Astrocyte (in vitro differentiated cells and primary cell): Measurements from ENCODE around the gene RSAD1. TPM values are rescaled to one million over a fixed set of nuclear protein-coding genes. Genes with fewer than 3 reads are reported as not detected.

Experiments used
- DNase-seq: peaks from one replicate; pipeline ENCODE4 v3.0.0-alpha.2; 2010; ENCODE audit warnings: low read depth
- FAIRE-seq: peaks from 2 replicates; lab custom pipeline; 2011; peaks lifted over from hg19 to GRCh38; lab: Jason Lieb, UNC
- H2AFZ ChIP-seq: 2 replicates; pipeline ENCODE4 v1.6.0; 2012; ENCODE audit warnings: low read depth, low read length, inconsistent platforms
- H3K27ac ChIP-seq: 2 replicates; pipeline ENCODE4 v1.5.1; 2011; ENCODE audit warnings: low read depth, low read length, inconsistent platforms
- H3K27me3 ChIP-seq: 2 replicates; pipeline ENCODE4 v1.6.0; 2011; ENCODE audit warnings: low read length, inconsistent platforms; ENCODE audit not compliant: insufficient read depth
- H3K36me3 ChIP-seq: 2 replicates; pipeline ENCODE4 v1.5.1; 2011; ENCODE audit warnings: low read length, inconsistent platforms; ENCODE audit not compliant: insufficient read depth
- H3K4me1 ChIP-seq: 2 replicates; pipeline ENCODE4 v1.5.1; 2011; ENCODE audit warnings: low read length, inconsistent platforms; ENCODE audit not compliant: insufficient read depth
- H3K4me2 ChIP-seq: 2 replicates; pipeline ENCODE4 v1.6.0; 2012; ENCODE audit warnings: low read length, inconsistent platforms
- H3K4me3 ChIP-seq: 2 replicates; pipeline ENCODE4 v1.5.1; 2011; ENCODE audit warnings: low read depth, mild to moderate bottlenecking, low read length, inconsistent platforms; ENCODE audit not compliant: insufficient read depth
- H3K79me2 ChIP-seq: 2 replicates; pipeline ENCODE4 v1.6.0; 2012; ENCODE audit warnings: mild to moderate bottlenecking, low read length, inconsistent platforms; ENCODE audit not compliant: insufficient read depth
- H3K9ac ChIP-seq: 2 replicates; pipeline ENCODE4 v1.6.0; 2012; ENCODE audit warnings: mild to moderate bottlenecking, low read length, inconsistent platforms
- H3K9me3 ChIP-seq: 2 replicates; pipeline ENCODE4 v1.5.1; 2012; ENCODE audit warnings: low read depth, mild to moderate bottlenecking, low read length, inconsistent platforms; ENCODE audit not compliant: insufficient read depth
- H4K20me1 ChIP-seq: 2 replicates; pipeline ENCODE4 v1.6.0; 2012; ENCODE audit warnings: low read length, inconsistent platforms; ENCODE audit not compliant: insufficient read depth
- H3K27ac Mint-ChIP-seq: one replicate; pipeline ENCODE4 v1.8.0; 2021; ENCODE audit warnings: mild to moderate bottlenecking, mixed read lengths; ENCODE audit not compliant: unreplicated experiment
- H3K27me3 Mint-ChIP-seq: one replicate; pipeline ENCODE4 v1.8.0; 2021; ENCODE audit warnings: low read depth, mixed read lengths; ENCODE audit not compliant: unreplicated experiment
- H3K36me3 Mint-ChIP-seq: one replicate; pipeline ENCODE4 v1.8.0; 2021; ENCODE audit warnings: low read depth, mixed read lengths; ENCODE audit not compliant: unreplicated experiment
- H3K4me1 Mint-ChIP-seq: one replicate; pipeline ENCODE4 v1.8.0; 2021; ENCODE audit warnings: low read depth, mixed read lengths; ENCODE audit not compliant: unreplicated experiment
- H3K4me3 Mint-ChIP-seq: one replicate; pipeline ENCODE4 v1.8.0; 2021; ENCODE audit warnings: mild to moderate bottlenecking, moderate library complexity, mixed read lengths; ENCODE audit not compliant: unreplicated experiment
- H3K9me3 Mint-ChIP-seq: one replicate; pipeline ENCODE4 v1.8.0; 2021; ENCODE audit warnings: mild to moderate bottlenecking, mixed read lengths; ENCODE audit not compliant: unreplicated experiment
- EZH2 ChIP-seq: IDR thresholded peaks from 2 replicates; pipeline ENCODE4 v1.6.1; 2012; ENCODE audit warnings: mild to moderate bottlenecking, low read length, inconsistent platforms; ENCODE audit not compliant: insufficient read depth
- total RNA-seq: library from RNA; stranded (reverse); gene quantifications from 2 replicates; pipeline ENCODE4 v1.2.1, GENCODE V29; 2021
- TF ChIP-seq, protein P1 (sequence below): IDR thresholded peaks from 2 replicates; pipeline ENCODE4 v1.5.1; 2011; ENCODE audit warnings: low read depth, mild to moderate bottlenecking, inconsistent platforms, low read length, moderate library complexity; ENCODE audit not compliant: insufficient read depth

Gene RSAD1
- total RNA-seq, 1 donor from 2014 or later = 18.8 TPM

DNA sequence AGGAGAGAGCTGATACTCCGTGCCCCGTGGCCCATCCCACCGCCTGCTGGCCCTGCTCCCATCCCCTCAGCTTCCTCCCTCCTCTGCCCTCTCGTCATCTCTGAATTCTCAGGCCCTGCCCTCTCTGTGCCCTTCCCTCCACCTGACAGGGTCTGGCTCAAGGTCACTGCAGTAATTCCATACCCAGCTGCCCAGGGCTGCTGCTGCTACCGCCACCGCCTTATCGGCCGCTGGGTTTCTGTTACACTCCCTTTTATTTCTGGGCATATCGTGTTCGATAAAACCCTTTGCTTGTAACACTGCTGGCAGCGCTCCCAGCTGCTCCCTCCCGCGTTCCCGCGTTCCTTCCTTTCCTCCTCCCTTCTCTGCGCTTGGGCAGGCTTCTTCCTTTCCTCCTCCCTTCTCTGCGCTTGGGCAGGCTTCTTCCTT lies 55.1 kb downstream of the RSAD1 start:
- Histone ChIP-seq H3K27me3 (peaks cover 21% of the 10 kb centered on the region), H3K4me1 (peaks cover 11% of the 10 kb centered on the region), H3K27ac (no peak overlapping the region), H3K79me2 (no peaks in the 10 kb centered on the region), H3K9ac (no peak overlapping the region), H4K20me1 (no peaks in the 10 kb centered on the region), H3K9me3 (no peaks in the 10 kb centered on the region), H3K36me3 (no peaks in the 10 kb centered on the region), H3K4me2 (peak overlapping the region; percentile 74), H2AFZ (peak overlapping the region; percentile 38), H3K4me3 (no peak overlapping the region)
- no peak for DNase-seq
- peaks cover 9% of the 10 kb centered on the region for H3K36me3 Mint-ChIP-seq
- peaks cover 11% of the 10 kb centered on the region for H3K4me1 Mint-ChIP-seq
- H3K9me3 Mint-ChIP-seq = peaks cover 2% of the 10 kb centered on the region
- H3K27ac Mint-ChIP-seq = peak overlapping the region; percentile 12
- FAIRE-seq = no peak
- TF ChIP-seq, protein P1, sequence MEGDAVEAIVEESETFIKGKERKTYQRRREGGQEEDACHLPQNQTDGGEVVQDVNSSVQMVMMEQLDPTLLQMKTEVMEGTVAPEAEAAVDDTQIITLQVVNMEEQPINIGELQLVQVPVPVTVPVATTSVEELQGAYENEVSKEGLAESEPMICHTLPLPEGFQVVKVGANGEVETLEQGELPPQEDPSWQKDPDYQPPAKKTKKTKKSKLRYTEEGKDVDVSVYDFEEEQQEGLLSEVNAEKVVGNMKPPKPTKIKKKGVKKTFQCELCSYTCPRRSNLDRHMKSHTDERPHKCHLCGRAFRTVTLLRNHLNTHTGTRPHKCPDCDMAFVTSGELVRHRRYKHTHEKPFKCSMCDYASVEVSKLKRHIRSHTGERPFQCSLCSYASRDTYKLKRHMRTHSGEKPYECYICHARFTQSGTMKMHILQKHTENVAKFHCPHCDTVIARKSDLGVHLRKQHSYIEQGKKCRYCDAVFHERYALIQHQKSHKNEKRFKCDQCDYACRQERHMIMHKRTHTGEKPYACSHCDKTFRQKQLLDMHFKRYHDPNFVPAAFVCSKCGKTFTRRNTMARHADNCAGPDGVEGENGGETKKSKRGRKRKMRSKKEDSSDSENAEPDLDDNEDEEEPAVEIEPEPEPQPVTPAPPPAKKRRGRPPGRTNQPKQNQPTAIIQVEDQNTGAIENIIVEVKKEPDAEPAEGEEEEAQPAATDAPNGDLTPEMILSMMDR = no peak
- TF ChIP-seq EZH2 = no peak
- H3K27me3 Mint-ChIP-seq = peaks cover 70% of the 10 kb centered on the region
- no peak overlapping the region for H3K4me3 Mint-ChIP-seq

DNA sequence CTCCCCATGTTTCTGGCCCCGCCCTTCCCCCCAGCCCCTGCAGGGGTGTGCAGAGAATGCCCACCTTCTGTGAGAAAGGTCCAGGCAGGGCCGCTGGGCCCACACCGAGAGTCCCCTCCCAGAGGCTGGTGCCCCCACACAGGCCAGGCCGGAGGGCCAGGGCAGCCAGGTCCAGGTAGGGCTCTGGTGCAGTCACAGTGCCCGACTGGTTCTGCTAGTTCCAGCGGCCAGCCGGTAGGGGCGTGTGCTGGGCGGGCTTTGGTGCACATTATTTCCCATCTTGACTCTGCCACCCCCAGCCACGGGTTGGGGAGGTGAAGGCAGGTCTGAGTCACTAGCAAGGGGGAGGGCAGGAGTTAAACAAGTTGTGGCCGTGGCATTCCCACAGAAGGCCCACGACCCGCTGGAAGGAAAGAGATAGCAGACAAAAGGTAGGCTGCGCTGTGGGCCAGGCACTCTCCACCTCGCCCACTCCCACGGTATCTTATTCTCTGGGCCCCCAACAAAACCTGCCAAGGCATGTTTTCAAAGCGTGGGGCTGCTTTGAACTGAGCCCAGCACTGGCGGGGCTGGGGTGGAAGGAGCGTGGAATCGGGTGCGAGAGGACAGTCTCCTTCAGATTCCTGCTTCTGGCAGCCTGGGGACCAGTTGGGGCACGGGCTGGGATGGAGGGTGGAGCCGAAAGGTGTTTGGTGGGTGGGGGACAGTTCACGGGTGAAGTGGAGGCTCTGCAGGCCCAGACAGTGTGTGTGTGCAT lies 55.7 kb downstream of the RSAD1 start:
- no peak overlapping the region for H2AFZ ChIP-seq
- no peak for FAIRE-seq
- DNase-seq = peak; percentile 29
- H3K4me2 ChIP-seq = peak overlapping the region; percentile 74
- H3K27me3 ChIP-seq = peaks cover 21% of the 10 kb centered on the region
- Mint-ChIP-seq H3K27ac (no peak overlapping the region), H3K27me3 (peaks cover 69% of the 10 kb centered on the region), H3K4me3 (peak overlapping the region; percentile 68), H3K36me3 (peaks cover 9% of the 10 kb centered on the region), H3K4me1 (peaks cover 11% of the 10 kb centered on the region), H3K9me3 (peaks cover 2% of the 10 kb centered on the region)
- H3K79me2 ChIP-seq = no peaks in the 10 kb centered on the region
- TF ChIP-seq EZH2 = no peak
- TF ChIP-seq, protein P1 = peak; percentile 2
- no peaks in the 10 kb centered on the region for H3K36me3 ChIP-seq
- H4K20me1 ChIP-seq = no peaks in the 10 kb centered on the region
- no peaks in the 10 kb centered on the region for H3K9me3 ChIP-seq
- H3K27ac ChIP-seq = no peak overlapping the region
- no peak overlapping the region for H3K9ac ChIP-seq
- H3K4me3 ChIP-seq = no peak overlapping the region
- H3K4me1 ChIP-seq = peaks cover 11% of the 10 kb centered on the region

DNA sequence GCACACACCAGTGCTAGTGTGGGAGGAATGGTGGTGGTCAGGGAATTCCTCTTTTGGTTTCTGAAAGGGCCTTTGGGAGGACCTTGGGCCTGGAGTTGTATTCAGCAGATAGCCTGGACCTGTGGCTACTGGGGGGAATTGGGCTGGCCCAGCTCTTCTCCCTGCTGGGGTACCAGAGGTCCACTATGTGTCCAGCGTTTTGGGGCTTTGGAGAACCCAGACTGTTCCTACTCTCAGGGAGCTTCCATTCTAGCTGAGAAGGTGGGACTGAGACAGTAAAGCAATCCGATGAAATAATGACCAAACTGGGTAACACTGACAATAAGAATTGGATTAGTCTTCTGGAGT lies 56.3 kb downstream of the RSAD1 start:
- peaks cover 9% of the 10 kb centered on the region for H3K36me3 Mint-ChIP-seq
- peaks cover 63% of the 10 kb centered on the region for H3K27me3 Mint-ChIP-seq
- no peak overlapping the region for H3K4me3 ChIP-seq
- H3K27me3 ChIP-seq = peaks cover 21% of the 10 kb centered on the region
- no peak for FAIRE-seq
- H3K4me1 Mint-ChIP-seq = peaks cover 11% of the 10 kb centered on the region
- no peaks in the 10 kb centered on the region for H3K79me2 ChIP-seq
- no peak overlapping the region for H3K27ac Mint-ChIP-seq
- H3K9ac ChIP-seq = no peak overlapping the region
- no peaks in the 10 kb centered on the region for H3K36me3 ChIP-seq
- TF ChIP-seq EZH2 = no peak
- TF ChIP-seq, protein P1 = no peak
- H3K4me1 ChIP-seq = peaks cover 11% of the 10 kb centered on the region
- H3K4me2 ChIP-seq = no peak overlapping the region
- no peaks in the 10 kb centered on the region for H3K9me3 ChIP-seq
- DNase-seq = no peak
- H3K4me3 Mint-ChIP-seq = no peak overlapping the region
- no peak overlapping the region for H3K27ac ChIP-seq
- no peaks in the 10 kb centered on the region for H4K20me1 ChIP-seq
- H2AFZ ChIP-seq = no peak overlapping the region
- H3K9me3 Mint-ChIP-seq = peaks cover 2% of the 10 kb centered on the region
